Uterus (tissue), 4 donors: ENCODE results near the gene NADK2. TPM values are rescaled to one million over a fixed set of nuclear protein-coding genes. Genes with fewer than 3 reads are reported as not detected.

Experiments used
- DNase-seq, 2 donors: peaks; one replicate each; pipeline ENCODE4 v3.0.0-alpha.2; 2019 to 2020
- H3K27ac ChIP-seq, 2 donors: fragments of 200-600 bp; sonication (generic); 1 replicate in 1 of 2; 2 replicates in 1 of 2; pipeline ENCODE4 v1.5.1; 2016 to 2018
- H3K27me3 ChIP-seq, 2 donors: fragments of 200-600 bp; sonication (generic); one replicate each; pipeline ENCODE4 v1.5.1; 2018 to 2019; ENCODE audit warnings: control low read depth in 1 of 2
- H3K36me3 ChIP-seq, 2 donors: fragments of 200-600 bp; sonication (generic); one replicate each; pipeline ENCODE4 v1.5.1; 2019; ENCODE audit warnings: control low read depth in 1 of 2
- H3K4me1 ChIP-seq, 2 donors: fragments of 200-600 bp; sonication (generic); one replicate each; pipeline ENCODE4 v1.5.1; 2018 to 2019; ENCODE audit warnings: control low read depth in 1 of 2
- H3K4me3 ChIP-seq, 2 donors: fragments of 200-600 bp; sonication (generic); 1 replicate in 1 of 2; 2 replicates in 1 of 2; pipeline ENCODE4 v1.5.1; 2018 to 2019; ENCODE audit warnings: mild to moderate bottlenecking in 1 of 2
- H3K9me3 ChIP-seq, 2 donors: fragments of 200-600 bp; sonication (generic); one replicate each; pipeline ENCODE4 v1.5.1; 2019; ENCODE audit warnings: control low read depth in 1 of 2
- POLR2A ChIP-seq, 2 donors: fragments of 450-650 bp; IDR thresholded peaks; one replicate each; pipeline ENCODE4 v1.6.1; 2016; ENCODE audit warnings: antibody characterized with exemption in 2 of 2, mild to moderate bottlenecking in 1 of 2, moderate library complexity in 1 of 2
- intact Hi-C: fragments of 100-400 bp; cut with DNase I; formaldehyde crosslinking; loops from one replicate; pipeline ENCODE4 v1.15.1; 2023; ENCODE audit warnings: low total_unique reads
- total RNA-seq, 4 donors: library from RNA; depleted of rRNA in 3 of 4; stranded (reverse); fragments of >200 nt in 3 of 4; gene quantifications; one replicate each; pipeline versions ENCODE4 v1.1.0 to v1.2.4, GENCODE V29; 2014 to 2023
- TF ChIP-seq, protein P1 (sequence below), 4 experiments: fragments of 200-600 bp in 2 of 4; fragments of 450-650 bp in 2 of 4; sonication (generic) in 2 of 4; IDR thresholded peaks; one replicate each; pipeline ENCODE4 v1.5.1; 2016 to 2019; ENCODE audit warnings: antibody characterized with exemption in 4 of 4, mild to moderate bottlenecking in 2 of 4, moderate library complexity in 1 of 4
- donor health status: DM: yes; HTN: yes; CAD: no.

Gene NADK2
- total RNA-seq, 4 donors from 2014 or later: 19.2 to 74.7 (median 24.9) TPM

GRCh38 chr5:36277521-36278176, 35.9 kb upstream of the NADK2 start:
- no peak for DNase-seq
- intact Hi-C loops: no loop called here
- Histone ChIP-seq H3K4me3 (no peak overlapping the region), H3K9me3 (no peaks in the 10 kb centered on the region), H3K27me3 (no peaks in the 10 kb centered on the region), H3K36me3 (no peaks in the 10 kb centered on the region), H3K4me1 (no peaks in the 10 kb centered on the region), H3K27ac (no peak overlapping the region)
- TF ChIP-seq POLR2A (IDR thresholded peaks at IDR 0.05): no peak
- TF ChIP-seq, protein P1, sequence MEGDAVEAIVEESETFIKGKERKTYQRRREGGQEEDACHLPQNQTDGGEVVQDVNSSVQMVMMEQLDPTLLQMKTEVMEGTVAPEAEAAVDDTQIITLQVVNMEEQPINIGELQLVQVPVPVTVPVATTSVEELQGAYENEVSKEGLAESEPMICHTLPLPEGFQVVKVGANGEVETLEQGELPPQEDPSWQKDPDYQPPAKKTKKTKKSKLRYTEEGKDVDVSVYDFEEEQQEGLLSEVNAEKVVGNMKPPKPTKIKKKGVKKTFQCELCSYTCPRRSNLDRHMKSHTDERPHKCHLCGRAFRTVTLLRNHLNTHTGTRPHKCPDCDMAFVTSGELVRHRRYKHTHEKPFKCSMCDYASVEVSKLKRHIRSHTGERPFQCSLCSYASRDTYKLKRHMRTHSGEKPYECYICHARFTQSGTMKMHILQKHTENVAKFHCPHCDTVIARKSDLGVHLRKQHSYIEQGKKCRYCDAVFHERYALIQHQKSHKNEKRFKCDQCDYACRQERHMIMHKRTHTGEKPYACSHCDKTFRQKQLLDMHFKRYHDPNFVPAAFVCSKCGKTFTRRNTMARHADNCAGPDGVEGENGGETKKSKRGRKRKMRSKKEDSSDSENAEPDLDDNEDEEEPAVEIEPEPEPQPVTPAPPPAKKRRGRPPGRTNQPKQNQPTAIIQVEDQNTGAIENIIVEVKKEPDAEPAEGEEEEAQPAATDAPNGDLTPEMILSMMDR (IDR thresholded peaks at IDR 0.05): no peak

DNA sequence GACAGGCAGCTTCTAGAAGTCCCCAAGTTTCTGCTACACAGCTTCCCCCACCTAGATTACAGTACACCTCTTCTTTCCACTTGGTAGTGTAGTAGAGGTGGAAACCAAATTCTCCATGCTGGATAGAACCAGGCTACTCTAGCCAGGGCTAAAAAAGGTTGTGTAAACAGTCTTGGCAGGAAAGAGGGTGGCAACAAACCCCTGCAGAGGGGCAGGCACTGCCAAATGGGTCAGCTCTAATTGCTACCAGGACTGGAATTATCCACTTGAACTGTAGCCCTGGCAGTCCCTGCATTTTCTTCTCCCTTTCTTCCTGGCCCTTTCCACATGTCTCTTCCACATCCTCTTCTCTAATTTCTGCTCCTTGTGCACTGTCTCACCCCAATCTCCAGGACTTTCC, 35.1 kb upstream of the NADK2 start:
- intact Hi-C loops: no loop called here
- DNase-seq: no peak
- no peaks in the 10 kb centered on the region for H3K27me3 ChIP-seq
- H3K27ac ChIP-seq: no peak overlapping the region
- no peaks in the 10 kb centered on the region for H3K9me3 ChIP-seq
- H3K4me3 ChIP-seq: no peak overlapping the region
- TF ChIP-seq, protein P1 (IDR thresholded peaks at IDR 0.05): no peak
- TF ChIP-seq POLR2A (IDR thresholded peaks at IDR 0.05): no peak
- no peaks in the 10 kb centered on the region for H3K4me1 ChIP-seq
- no peaks in the 10 kb centered on the region for H3K36me3 ChIP-seq

DNA sequence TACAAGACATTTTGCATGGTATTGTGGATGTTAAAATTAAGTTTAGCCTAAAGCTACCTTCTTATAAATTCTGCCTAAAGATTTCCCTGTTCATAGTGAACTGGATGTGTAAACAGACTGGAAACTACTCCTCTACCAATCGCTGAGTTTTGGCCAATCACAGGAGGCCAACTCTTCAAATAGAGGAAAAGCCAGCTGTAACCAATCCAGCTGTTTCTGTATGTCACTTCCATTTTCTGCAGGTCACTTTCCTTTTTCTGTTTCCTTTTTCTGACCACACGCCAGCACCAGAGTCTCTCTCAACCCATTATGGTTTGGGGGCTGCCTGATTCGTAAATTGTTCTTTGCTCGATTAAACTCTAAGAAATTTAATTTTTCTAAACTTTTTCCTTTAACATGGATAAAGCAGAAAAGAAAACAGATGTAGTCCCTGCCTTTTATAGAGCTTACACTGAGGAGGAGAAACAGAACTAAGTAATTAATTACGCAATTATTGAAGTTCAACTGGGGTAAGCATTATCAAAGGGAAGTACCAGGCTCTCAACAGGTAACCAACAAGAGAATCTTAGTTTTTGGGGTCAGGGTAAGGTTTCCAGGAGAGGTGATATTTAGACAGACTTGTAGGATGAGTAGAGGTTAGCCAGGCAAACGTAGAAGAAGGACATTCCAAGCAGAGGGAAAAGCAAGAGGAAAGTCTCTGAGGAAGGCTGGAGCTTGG, 32.2 kb upstream of the NADK2 start:
- H3K4me3 ChIP-seq: no peak overlapping the region
- H3K27me3 ChIP-seq: no peaks in the 10 kb centered on the region
- H3K4me1 ChIP-seq: no peaks in the 10 kb centered on the region
- H3K36me3 ChIP-seq: no peaks in the 10 kb centered on the region
- H3K9me3 ChIP-seq: no peaks in the 10 kb centered on the region
- intact Hi-C loops: no loop called here
- no peak for DNase-seq
- no peak for TF ChIP-seq POLR2A (IDR thresholded peaks at IDR 0.05)
- TF ChIP-seq, protein P1 (IDR thresholded peaks at IDR 0.05): no peak
- H3K27ac ChIP-seq: no peak overlapping the region

DNA sequence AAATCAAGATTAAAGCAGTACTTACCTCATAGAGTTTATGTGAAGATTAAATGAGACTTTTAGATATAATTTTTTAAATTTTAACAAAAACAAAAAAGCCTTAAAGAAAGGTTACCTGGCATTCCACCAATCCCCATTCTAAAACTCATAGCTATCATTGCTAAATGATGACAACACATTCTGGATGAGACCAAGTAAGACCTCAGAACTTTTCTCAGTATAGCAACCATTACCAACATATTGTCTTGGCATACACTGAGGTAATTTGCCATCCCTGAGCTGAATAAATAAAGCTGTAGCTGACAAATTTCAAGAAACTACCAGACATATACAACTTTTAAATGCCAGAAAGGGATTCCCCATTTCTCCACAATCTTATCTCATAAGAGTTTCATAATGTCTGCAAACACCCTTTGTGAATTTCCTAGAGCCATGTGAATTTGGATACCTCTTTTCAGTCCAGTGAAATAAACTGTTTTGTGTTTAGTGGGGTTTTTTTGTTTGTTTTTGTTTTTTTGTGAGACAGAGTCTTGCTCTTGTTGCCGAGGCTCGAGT, 30.5 kb upstream of the NADK2 start:
- no peak for DNase-seq
- Histone ChIP-seq H3K4me1 (no peaks in the 10 kb centered on the region), H3K27me3 (no peaks in the 10 kb centered on the region), H3K27ac (no peak overlapping the region), H3K36me3 (no peaks in the 10 kb centered on the region), H3K9me3 (no peaks in the 10 kb centered on the region), H3K4me3 (no peak overlapping the region)
- intact Hi-C loops: no loop called here
- TF ChIP-seq, protein P1 (IDR thresholded peaks at IDR 0.05): no peak

DNA sequence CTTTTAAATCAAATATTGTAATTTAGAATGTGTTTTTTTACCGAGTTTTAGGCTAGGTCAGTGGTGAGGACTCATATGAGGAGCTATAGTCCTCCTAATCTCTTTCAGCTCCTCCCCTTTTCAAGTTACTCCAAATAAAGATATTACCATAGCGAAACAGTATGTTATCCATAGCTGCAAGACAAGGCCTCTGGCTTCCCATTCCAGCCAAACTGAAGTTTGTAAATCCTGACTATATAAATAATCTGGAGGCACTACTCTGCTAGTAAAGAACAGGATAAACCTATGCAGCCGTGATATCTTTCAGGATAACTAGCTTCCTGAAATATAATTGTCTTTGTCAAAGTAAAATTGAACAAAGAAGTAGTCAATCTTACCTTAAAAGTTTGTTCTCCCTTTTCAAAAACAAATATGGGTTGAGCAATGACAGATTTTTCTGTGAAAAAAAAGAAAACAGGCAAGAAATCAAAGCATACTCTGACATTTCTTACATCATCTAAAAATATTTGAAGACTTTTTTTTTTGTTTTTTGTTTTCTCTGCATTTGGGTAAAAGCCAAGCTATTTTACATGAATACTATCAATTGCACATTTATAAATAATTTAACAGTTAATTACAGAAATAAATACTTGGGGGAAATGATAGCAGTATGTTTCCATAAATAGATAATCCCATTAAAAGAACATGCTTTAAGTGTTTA, 29.3 kb upstream of the NADK2 start:
- no peaks in the 10 kb centered on the region for H3K4me1 ChIP-seq
- no peak for TF ChIP-seq POLR2A (IDR thresholded peaks at IDR 0.05)
- TF ChIP-seq, protein P1 (IDR thresholded peaks at IDR 0.05): no peak
- no peak overlapping the region for H3K4me3 ChIP-seq
- no peaks in the 10 kb centered on the region for H3K36me3 ChIP-seq
- no peak for DNase-seq
- intact Hi-C loops: no loop called here
- no peaks in the 10 kb centered on the region for H3K9me3 ChIP-seq
- no peak overlapping the region for H3K27ac ChIP-seq
- no peaks in the 10 kb centered on the region for H3K27me3 ChIP-seq
